Epithelial cell of proximal tubule (primary cell): ENCODE measurements around the gene SLC25A29. TPM values are rescaled to one million over a fixed set of nuclear protein-coding genes. Genes with fewer than 3 reads are reported as not detected.
A peak's percentile ranks its signal among the peaks of the same experiment; 100 is the strongest.
"Not testable (repeated sequence)": the region's sequence is repeated elsewhere in the genome, so short reads cannot be mapped to it uniquely, and the experiment has no call there.

ENCODE experiments used
- DNase-seq: peaks from one replicate; pipeline ENCODE4 v3.0.0-alpha.2; 2011; ENCODE audit warnings: low read depth
- H3K4me3 ChIP-seq: 2 replicates; pipeline ENCODE4 v1.5.1; 2011; ENCODE audit warnings: low read depth, mild to moderate bottlenecking, low read length
- total RNA-seq: library from RNA; depleted of rRNA; stranded (reverse); fragments of >200 nt; gene quantifications from 2 replicates; pipeline ENCODE4 v1.2.3, GENCODE V29; 2015
- TF ChIP-seq, protein P1 (sequence below): conservative IDR thresholded peaks from 2 replicates; pipeline ENCODE4 v1.5.1; 2012; ENCODE audit warnings: low read depth, mild to moderate bottlenecking, low read length

The SLC25A29 gene
- total RNA-seq, 1 donor from 2014 or later: 106 TPM

GRCh38 chr14:100317912-100318808 lies 11.9 kb upstream of the SLC25A29 start:
- DNase-seq: no peak
- H3K4me3 ChIP-seq: peak overlapping the region; percentile 30
- TF ChIP-seq, protein P1, sequence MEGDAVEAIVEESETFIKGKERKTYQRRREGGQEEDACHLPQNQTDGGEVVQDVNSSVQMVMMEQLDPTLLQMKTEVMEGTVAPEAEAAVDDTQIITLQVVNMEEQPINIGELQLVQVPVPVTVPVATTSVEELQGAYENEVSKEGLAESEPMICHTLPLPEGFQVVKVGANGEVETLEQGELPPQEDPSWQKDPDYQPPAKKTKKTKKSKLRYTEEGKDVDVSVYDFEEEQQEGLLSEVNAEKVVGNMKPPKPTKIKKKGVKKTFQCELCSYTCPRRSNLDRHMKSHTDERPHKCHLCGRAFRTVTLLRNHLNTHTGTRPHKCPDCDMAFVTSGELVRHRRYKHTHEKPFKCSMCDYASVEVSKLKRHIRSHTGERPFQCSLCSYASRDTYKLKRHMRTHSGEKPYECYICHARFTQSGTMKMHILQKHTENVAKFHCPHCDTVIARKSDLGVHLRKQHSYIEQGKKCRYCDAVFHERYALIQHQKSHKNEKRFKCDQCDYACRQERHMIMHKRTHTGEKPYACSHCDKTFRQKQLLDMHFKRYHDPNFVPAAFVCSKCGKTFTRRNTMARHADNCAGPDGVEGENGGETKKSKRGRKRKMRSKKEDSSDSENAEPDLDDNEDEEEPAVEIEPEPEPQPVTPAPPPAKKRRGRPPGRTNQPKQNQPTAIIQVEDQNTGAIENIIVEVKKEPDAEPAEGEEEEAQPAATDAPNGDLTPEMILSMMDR: peak; percentile 69

GRCh38 chr14:100317389-100317788 lies 11.1 kb upstream of the SLC25A29 start:
- no peak for DNase-seq
- TF ChIP-seq, protein P1: no peak
- H3K4me3 ChIP-seq: no peak overlapping the region

DNA sequence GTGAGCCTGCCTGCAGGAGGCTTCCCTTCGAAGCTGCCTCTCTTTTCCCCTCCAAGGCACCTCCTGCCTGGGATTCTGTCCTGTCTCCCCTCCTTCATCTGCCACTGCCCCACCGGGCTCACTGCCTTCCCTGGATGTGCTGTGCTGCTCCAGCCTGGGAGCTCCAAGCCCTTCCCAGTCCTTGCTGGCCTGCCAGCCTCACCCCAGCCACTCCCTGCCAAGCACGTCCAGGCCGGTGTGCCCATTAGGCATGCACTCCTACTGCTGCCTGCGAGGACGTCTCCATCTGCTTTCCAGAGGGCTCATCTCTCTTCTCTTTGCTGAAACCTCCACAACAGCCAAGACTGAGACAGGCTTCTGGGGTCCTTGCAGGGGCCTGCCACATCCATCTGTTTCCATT lies 8.5 kb upstream of the SLC25A29 start:
- DNase-seq: no peak
- TF ChIP-seq, protein P1: no peak
- no peak overlapping the region for H3K4me3 ChIP-seq

- H3K4me3 ChIP-seq: no peak overlapping the region
- TF ChIP-seq, protein P1: no peak
- DNase-seq: no peak
Measured at GRCh38 chr14:100313464-100314230, 7.4 kb upstream of the SLC25A29 start.

DNA sequence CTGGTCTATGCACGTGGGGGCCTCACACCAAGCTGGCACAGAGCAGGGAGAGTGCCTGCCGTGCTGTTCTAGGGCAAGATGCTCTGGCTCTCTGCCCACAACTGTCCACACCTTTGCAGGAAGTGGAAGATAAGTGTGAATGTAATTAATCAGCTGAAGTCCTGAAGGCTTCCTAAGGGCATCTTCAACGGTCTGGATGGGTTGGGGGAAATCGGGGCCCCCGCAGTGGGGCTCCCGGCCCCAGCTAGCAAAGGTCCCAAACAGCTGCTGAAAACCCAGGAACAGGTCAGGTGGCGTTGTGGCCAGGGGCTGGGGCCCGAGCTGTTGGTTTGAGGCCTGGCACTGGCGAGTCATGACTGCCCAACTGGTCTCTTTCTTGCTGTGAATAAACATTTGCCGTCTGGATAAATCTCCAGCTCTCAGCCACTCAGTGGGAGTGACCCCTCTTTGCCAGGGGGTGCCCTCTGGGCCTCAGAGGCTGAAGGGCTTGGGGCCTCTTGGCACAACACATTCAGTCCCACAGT lies 6.7 kb upstream of the SLC25A29 start:
- TF ChIP-seq, protein P1: no peak
- H3K4me3 ChIP-seq: no peak overlapping the region
- DNase-seq: no peak

DNA sequence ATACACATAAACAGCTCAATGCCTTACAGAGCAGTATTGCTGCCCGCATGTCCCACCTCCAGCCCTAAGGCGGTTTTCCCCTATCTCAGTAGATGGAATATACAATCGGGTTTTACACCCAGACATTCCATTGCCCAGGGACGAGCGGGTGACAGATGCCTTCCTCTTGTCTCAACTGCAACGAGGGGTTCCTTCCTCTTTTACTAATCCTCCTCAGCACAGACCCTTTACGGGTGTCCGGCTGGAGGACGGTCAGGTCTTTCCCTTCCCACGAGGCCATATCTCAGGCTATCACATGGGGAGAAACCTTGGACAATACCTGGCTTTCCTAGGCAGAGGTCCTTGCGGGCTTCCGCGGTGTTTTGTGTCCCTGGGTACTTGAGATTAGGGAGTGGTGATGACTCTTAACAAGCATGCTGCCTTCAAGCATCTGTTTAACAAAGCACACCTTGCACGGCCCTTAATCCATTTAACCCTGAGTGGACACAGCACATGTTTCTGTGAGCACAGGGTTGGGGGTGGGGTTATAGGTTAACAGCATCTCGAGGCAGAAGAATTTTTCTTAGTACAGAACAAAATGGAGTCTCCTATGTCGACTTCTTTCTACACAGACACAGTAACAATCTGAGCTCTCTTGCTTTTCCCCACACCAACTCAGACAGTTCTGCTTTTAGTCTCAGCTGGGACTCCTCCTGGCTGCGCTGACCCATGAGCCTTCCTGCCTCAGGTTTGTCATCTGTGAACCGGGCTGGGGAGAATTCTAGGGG lies 6.0 kb upstream of the SLC25A29 start:
- not testable (repeated sequence) for DNase-seq

More for the DNA sequence above, 6.0 kb upstream of the SLC25A29 start:
- H3K4me3 ChIP-seq: not testable (repeated sequence)
